GM19035 (cell line): ENCODE measurements around the gene GLS.
"Not testable (repeated sequence)": the region's sequence is repeated elsewhere in the genome, so short reads cannot be mapped to it uniquely, and the experiment has no call there.

ENCODE experiments used
- ATAC-seq: cut with Tn5 transposase; IDR thresholded peaks from one replicate; pipeline ENCODE4 v1.9.1; 2021; ENCODE audit not compliant: unreplicated experiment

Gene GLS

DNA sequence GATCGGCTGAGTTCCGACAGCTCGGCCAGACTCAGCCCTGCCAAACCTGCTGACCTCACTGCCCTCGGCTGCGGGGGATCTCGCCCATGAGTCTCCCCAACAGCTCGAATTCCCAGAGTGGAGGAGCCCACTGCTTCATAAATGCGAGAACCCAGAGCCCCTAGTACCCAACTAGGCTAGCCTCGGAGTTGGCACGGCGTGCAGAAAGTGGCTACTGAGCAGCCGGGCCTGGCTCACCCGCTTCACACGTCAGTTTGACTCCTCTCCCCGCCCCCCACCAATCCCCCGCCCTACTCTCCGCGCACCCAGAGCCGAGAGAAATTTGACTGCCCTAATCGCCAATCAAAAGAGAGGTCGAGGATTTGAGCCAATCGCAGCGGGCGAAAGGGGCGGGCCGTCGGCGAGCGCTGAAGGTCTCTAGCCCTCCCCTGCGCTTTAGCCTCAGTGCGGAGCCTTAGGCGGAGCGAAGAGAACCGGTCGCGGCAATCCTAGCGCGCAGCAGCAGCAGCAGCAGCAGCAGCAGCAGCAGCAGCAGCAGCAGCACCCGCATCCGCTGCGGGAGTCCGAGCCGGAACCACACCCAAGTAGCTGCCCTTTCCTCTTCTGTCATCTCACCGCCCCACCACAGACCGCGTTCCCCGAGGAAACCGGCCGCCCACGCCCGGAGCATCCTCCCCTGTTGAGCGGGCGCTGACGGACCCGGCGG lies at the start of gene GLS:
TSS of gene GLS (plus strand) at position 444 of the 706 bp plus-strand sequence. CDS start 264 bp downstream, outside the sequence.
- ATAC-seq = peak; percentile 72

DNA sequence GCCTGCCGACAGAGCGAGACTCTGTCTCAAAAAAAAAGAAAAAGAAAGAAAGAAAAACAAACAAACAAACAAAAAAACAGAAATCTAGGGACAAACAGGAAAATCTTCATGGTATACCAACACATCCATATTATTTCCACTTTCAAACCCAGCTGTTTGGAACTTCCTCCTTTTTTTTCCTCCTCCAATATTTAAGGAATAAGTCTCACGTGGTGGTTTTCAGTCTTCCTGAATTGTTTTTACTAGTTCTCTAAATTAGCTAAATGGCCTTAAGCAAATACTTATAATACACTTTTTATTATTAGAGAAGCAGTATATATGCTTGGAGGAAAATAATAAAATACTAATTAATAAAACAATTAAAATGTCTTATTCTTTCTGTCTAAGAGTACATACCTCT lies 48.7 kb upstream of the GLS start:
- no peak for ATAC-seq

DNA sequence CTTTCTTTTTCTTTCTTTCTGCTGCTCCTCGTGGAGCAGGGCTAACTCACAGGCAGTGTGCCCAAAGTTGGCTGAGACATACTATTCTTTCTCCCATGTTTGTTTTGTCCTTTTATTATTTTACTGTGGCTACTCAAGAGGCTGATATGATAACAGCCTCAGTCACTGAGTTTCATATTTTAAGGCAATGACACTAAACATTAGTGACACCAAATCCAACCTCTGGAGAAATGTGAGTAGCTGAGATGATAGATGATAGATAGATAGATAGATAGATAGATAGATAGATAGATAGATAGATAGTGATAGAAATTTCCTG lies 45.8 kb upstream of the GLS start:
- ATAC-seq = no peak

DNA sequence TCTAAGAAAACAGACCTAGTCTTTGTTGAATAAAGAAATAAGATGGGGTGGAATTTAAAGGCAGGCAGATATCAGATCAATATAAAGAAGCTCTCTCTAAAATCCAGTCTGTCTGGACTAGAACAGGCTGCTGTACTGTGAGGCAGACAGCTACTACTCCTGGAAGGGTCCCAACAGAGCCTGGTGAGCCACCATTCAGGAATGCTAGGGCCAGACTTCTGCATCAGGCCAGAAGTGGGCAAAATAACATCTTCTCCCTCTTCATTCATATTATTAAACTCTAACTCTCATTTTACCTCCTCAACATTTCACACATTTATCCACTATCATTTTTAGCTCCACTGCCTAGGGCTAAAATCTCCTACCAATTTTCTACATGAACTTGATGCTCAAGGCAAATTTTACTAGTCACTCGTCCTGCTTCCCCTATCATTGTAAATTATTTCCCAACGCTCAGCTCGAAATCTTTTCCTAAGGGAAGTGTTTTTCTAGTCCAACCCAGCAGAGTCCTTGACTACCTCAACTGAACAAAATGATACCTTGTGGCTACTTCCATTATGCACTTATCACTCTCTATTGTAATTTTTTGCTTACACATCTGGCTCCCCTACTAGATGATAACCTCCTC lies 45.2 kb upstream of the GLS start:
- ATAC-seq = no peak

DNA sequence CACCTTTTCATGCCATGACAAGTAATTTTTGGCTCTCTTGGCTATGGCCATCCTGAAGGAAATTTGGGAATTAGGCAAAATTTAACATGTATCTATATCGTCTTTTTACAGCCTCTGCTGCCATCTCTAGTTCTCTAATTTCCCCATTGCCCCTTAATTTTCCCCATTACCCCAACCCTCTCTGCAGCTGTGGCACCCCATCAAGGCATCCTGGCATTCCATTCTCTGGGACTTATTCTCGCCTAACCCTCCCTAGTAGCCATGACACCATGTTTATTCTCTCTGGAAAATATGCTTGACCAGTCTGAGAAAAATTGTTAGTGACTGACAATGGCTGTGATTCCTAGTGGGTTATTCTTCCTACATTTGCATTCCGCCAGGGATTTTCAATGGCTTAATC lies 43.9 kb upstream of the GLS start:
- no peak for ATAC-seq

DNA sequence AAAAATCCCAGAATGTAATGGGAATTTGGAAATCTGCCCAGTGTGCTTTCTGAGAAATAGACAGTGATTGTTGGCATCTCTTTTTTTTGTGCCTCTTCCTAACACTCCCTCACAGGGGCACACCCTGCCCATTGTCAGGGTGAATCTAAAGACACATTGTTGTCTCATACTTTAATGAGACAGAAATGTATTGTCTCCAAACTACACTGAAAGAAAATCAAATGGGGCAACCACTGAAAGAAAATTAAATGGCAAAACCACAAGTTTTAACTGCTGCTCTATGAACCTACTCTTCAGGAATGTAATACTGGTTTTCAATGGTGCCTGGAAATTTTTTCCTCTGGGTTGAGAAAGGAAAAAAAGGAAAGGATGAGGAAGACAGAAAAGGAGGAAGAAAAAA lies 43.2 kb upstream of the GLS start:
- no peak for ATAC-seq

DNA sequence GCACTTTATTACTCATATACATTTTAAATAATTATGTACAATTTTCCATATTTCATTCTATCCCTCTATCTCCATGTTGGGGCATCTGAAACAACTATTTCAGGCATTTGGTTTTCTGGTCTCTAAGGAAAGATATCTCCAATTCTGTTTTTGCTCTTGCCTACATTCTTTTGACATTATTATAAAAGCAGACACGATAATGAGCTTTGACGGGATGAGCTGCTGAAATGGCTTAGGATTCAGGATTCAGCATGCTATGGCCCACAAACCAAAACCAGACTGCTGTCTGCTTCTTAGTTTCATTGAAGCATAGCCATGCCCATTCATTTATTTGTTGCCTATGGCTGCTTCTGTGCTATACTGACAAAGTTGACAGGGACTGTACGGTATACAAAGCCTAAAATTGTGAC lies 42.7 kb upstream of the GLS start:
- no peak for ATAC-seq

DNA sequence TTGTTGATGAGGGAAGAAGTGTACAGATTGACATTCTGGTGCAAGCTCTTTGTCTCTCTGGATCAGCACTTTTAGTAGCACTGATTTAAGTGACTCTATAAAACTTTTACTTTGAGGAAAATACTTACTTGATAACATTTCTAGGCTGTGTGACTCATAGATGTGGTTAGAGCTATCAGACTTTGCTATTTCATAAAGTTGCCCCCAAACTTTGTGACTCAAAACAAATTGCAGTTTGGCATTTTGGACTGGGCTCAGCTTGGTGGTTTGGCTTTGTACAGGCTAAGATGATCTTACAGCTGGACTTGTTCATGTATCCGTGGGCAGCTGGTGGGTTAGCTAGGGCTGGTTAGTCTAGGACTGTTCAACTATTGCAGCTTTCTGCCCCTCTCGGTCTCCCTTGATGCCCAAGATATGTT lies 42.1 kb upstream of the GLS start:
- no peak for ATAC-seq

DNA sequence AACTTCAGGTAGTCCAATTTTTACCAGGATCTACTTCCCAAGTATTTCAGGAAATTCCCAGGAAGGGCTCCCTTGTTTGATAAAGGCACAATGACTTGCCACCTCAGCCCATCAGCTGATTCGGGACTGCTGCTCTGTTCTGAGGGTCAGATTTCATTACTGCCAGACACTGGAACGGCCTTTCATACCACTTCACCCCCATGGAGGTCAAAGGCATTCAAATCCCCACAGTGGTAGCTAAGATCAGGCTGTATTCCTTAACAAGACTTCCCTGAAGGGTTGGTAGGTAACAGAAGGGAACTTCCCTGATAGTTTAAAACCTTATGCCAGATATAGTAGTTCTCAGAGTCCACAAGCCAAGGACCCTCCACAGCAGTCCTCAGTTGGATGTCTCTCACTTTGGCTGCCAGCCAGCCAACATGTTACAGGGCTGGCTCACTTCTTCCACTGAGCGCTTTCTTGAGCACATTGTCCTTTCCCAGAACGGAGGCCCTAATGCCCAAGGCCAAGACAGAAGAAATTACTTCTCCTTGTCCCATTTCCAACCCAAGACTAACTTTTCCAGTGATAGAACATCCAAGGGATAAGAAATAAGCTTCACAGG lies 40.0 kb upstream of the GLS start:
- no peak for ATAC-seq

DNA sequence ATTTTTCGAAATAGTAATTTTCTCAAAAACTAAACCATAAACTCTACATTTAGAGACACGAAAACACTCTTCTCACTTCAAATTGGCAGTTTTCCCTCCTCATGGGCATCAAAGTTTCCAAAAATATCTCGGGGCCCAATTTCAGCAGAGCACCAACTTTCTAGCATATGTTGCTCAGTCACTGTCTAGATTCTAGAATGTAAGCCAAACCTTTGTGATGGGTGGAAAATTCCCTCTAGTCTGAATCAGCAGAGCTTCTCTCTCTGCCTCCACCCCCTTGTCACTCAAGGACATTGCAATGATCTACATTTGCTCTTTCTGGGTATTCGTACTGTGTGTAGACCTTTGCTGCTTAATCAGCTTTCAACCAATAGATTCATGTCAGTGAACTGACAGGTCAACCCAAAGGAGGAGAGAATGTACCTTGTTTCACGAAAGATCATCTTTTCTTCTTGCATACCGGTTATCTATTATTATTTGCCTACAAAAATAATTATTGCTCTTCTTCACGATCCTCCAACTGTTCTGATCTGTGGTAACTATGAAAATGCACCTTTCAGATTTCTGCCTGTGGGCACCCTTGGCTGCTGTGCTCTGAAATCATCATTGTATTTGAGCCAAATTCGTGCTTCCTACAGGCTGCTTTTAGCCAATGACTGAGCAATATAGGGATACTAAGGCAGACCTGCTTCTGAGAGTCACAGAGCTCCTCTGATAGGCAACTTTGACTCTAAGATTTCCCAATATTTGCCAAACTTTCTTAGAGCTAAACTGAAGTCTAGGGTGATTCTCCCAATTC lies 38.7 kb upstream of the GLS start:
- ATAC-seq = no peak

DNA sequence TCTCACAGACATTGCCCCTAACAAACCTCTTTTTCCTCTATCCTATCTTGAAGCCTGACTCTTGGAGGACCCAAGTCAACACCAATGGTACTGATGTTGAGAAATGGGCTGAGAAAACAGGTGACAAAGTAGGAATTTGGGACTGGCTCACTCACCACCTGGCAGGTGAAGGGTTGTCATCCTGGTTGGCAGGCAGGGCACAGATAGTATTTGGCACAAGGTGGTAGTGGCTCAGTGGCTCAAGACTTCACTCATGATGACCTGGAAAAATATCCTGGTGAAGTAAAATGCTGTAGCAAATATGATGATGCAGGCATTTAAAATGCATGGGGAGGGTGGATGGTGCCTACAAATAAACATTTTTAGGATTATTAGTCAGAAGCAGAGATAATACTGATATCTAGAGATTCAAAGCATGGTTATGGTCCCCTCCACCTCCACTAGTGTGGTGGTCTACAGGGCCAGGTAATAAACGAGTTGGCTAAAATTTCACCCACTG lies 38.0 kb upstream of the GLS start:
- no peak for ATAC-seq

DNA sequence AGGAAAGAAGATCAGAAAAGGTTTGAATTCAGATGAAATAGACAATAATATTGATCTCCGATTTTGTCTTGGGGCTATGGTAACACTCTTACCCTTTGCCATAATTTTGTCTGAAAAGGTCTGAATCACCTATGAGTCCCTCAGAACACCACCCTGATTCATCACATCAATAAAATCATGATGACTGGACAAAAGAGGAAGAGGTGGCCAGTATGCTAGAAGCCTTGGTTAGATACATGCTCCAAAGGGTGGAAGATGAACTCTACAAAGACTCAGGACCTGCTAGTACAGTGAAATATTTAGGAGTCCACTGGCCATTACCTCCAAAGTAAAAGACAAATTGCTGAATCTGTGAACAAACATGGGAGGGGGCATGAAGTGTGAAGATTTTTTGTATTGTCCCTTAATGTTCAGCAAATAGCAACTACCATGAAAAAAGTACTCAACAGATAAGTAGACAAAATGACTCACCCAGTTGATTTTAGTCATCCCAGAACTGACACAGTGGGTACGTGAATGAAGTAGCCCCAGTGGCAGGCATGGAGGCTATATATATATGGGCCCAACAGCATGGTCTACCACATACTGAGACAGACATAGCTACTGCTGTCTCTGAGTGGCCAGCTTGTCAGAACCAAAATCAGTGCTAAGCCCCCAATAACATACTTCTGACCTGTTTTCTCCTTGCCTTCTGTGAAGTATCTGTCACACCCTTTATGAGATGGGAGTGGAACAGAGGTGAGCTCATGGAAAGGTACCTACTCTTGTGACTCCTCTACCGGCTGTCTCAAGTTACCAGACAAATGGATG lies 36.5 kb upstream of the GLS start:
- ATAC-seq = peak; percentile 93

DNA sequence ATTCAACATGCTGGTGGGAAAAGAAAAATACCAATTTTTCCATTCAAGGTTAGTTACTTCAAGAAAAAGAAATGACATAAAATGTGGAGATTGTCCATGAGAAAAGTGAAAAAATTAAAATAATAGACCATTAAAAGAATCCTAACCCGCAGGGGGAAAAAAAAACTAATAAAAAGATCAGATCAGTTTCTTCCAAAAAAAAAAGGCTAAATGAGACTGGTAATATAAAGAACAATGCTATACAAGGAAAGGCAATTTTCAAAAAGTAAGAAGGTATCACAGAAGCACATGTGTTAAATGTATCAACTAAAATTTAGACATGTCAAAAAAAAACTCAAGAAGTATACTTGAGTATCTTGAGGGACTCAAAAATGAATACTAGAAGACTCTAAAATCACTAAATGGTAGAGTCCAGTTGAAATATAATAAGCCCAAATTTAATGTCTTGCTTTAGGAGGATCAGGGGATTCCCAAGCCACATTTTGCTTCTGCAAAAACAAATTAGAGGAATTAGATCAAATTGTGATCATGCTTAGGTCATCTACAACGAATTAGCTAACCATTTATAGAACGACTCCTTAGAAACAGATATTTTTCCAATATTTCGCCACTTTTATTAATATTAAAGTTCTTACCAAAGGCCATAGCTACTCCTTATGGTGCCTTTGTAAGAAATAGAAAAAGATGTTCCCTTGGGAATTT lies 35.8 kb upstream of the GLS start:
- no peak for ATAC-seq

DNA sequence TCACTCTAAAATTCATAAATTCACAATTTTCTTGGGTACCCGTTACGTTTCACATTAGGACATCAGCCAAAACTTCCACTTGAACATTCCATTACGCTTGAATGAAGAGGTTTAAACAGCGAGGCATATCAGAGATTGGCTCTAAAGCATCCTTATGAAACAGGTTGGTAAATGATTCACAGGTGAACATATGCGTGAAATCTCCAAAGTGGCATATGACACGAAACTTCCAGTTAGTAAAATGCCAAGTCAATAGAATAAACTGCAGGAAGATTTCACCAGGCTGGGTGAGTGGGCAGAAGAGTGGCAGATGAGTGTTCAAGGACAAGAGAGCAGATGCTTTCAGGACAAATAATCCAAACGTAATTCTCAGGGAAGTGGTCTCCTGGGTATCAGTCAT lies 33.9 kb upstream of the GLS start:
- ATAC-seq = no peak

DNA sequence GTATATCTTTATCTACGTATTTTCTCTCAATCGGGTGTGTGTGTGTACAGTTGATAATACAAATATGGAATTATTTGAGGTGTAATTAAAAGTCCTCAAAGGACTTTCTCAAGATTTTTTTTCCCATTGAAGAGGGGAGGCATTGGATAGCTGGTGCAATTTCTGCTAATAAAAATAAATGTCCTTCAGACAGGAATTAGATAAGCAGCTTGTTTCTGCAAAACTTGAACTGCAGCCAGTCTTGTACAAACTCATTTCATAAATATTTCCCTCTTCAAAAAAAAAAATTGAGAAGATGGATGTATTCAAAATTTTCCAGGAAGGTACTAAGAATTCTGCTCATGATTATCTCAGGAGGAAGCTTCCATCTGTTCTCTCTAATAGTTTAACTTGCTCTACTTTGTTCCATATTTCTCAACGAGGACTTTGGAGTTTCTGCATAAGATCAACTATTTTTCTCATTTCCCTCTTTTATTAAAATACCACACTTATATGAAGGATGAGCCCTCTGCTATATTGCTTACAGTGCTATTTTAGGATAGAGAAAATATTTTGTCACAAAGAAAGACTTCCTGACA lies 33.0 kb upstream of the GLS start:
- no peak for ATAC-seq

DNA sequence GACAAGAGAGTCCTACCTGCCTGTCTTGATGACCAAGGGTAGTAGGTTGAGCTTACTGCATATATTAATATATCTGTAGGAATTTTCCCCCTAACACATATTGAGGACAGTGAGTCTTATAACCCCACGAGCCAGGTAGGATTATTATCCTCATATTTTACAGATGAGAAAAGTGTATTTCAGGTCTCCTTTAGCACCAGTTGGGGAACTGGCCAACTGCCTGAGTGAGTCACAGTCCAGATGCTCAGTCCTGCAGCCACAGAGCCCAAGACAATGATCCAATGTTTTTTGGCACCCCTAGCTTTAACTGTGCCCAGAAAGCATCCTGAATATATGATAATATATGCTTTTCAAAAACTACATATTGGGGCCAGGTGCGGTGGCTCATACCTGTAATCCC lies 30.8 kb upstream of the GLS start:
- no peak for ATAC-seq

DNA sequence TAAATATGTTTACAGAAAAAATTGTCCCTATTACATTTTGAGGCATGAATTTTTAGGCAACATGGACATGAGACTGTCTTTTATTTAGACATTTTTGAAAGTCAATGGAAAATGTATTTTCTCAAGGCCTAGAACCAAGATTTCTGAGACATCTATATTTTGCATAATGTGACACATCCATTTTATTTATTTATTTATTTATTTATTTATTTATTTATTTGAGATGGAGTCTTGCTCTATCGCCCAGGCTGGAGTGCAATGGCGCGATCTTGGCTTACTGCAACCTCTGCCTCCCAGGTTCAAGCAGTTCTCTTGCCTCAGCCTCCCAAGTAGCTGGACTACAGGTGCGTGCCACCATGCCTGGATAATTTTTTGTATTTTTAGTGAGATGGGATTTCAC lies 27.6 kb upstream of the GLS start:
- not testable (repeated sequence) for ATAC-seq

DNA sequence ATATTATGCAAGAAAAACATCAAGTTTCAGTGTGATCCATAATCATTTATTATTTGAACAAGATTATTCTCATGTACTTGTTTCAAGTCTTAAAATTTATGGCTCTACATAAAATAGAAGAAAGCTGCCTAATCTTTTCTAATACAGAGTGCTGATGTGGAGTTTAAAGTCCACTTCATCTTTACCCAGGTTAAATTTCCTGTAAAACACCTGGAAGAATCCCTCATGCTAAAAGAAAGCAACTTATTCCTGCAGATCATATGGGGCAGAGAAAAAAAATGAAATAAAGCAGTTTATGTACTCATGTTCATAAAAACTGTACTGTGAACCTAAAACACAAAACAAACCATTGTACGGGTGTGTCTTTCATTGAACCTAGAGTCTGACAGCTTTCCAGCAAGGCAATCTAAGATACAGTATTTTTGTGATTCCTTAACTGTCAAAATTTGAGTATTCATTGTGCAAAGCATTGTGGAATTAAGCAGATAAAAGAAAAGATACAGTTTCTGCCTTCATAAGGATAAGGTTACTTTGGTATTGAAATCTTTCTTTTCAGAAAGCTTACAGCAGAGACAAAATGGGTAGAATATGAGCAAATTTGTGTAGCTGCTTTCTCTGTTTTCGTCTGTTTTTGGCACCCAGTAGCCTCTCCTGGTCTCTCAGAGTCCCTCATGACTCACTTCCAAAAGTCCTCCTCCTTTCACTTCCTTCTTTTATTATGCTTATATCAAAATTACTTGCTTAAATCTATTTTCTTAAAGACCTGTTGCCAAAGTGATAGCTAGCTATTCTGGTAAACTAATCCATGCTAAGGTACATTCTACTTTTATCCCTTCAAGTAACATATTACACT lies 26.9 kb upstream of the GLS start:
- no peak for ATAC-seq

DNA sequence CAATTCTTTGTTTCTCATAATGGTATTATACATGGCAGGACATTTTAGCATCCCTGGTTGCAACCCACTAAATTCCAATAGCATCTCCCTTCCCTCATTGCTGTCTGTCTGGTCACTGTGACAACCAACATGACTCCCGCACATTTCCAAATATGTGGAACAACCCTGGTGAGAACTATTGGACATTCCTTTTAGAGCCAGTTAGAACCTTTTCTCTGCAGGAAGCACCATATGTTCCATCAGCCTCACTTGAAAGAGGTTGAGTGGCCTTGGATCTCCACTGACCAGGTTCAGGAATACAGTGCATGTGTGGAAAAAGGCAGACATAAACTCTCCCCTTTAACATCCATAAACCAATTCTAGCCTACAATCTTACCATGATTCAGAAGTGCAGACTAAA lies 25.9 kb upstream of the GLS start:
- no peak for ATAC-seq
